B cell (primary cell): ENCODE data around the gene PPP2R2C. TPM values are rescaled to one million over a fixed set of nuclear protein-coding genes. Genes with fewer than 3 reads are reported as not detected.

Experiments used
- ATAC-seq: fragments of 200-7000 bp; cut with Tn5 transposase; one replicate; pipeline ENCODE4 v1.10.0; 2021; ENCODE audit warnings: low read depth, mild to moderate bottlenecking, moderate number of reproducible peaks, moderate library complexity
- CTCF ChIA-PET: fragments of 350-600 bp; sonication (Branson Sonifier 250); formaldehyde crosslinking; loops from one replicate; lab custom pipeline; 2021; ENCODE audit warnings: antibody characterized with exemption, inconsistent platforms; lab: Charles Lee
- POLR2A ChIA-PET: fragments of 350-600 bp; sonication (Branson Sonifier 250); formaldehyde crosslinking; loops from one replicate; lab custom pipeline; 2021; ENCODE audit warnings: antibody characterized with exemption; lab: Charles Lee
- DNase-seq: peaks from one replicate; pipeline ENCODE4 v3.0.0; 2013
- H2AFZ ChIP-seq: 2 replicates; pipeline ENCODE4 v1.6.1; 2012; ENCODE audit warnings: mild to moderate bottlenecking, low read depth, low read length; ENCODE audit not compliant: insufficient read depth, poor library complexity, severe bottlenecking
- H3K27ac ChIP-seq, 2 donors: 1 replicate in 1 of 2; 2 replicates in 1 of 2; pipeline ENCODE4 v1.5.1; 2012 to 2013; ENCODE audit warnings: low read length in 2 of 2, mild to moderate bottlenecking in 2 of 2, moderate library complexity in 1 of 2
- H3K27me3 ChIP-seq, 4 experiments: fragments of 200-600 bp in 1 of 4; sonication (generic) in 1 of 4; replicated peaks in 1 of 4; 1 replicate in 2 of 4; 2 replicates in 2 of 4; pipeline versions ENCODE4 v1.6.1 to v1.7.0; 2013 to 2016; ENCODE audit warnings: low read length in 3 of 4, mild to moderate bottlenecking in 2 of 4, mixed read lengths in 1 of 4, moderate library complexity in 1 of 4; ENCODE audit not compliant: insufficient read depth in 4 of 4, control insufficient read depth in 3 of 4; ENCODE audit errors: control extremely low read depth in 1 of 4
- H3K36me3 ChIP-seq, 2 experiments: replicated peaks in 1 of 2; 1 replicate in 1 of 2; 2 replicates in 1 of 2; pipeline versions ENCODE4 v1.6.1 to v1.7.1; 2013; ENCODE audit warnings: low read length in 1 of 2; ENCODE audit not compliant: insufficient read depth in 2 of 2, control insufficient read depth in 1 of 2; ENCODE audit errors: control extremely low read depth in 1 of 2, extremely low read depth in 1 of 2
- H3K4me1 ChIP-seq, 2 donors: fragments of 200-600 bp in 1 of 2; sonication (generic) in 1 of 2; 1 replicate in 1 of 2; 2 replicates in 1 of 2; pipeline versions ENCODE4 v1.5.1 to v1.6.1; 2013 to 2017; ENCODE audit warnings: low read length in 2 of 2; ENCODE audit not compliant: control insufficient read depth in 2 of 2, insufficient read depth in 2 of 2
- H3K4me2 ChIP-seq: replicated peaks from 2 replicates; pipeline ENCODE3; 2012; ENCODE audit warnings: mild to moderate bottlenecking, low read depth, low read length; ENCODE audit not compliant: poor library complexity, severe bottlenecking
- H3K4me3 ChIP-seq, 5 experiments: fragments of 200-600 bp in 1 of 5; sonication (generic) in 1 of 5; 1 replicate in 3 of 5; 2 replicates in 2 of 5; pipeline versions ENCODE4 v1.5.1 to v1.7.0; 2011 to 2016; ENCODE audit warnings: low read length in 4 of 5, mild to moderate bottlenecking in 4 of 5, low read depth in 2 of 5, control low read depth in 1 of 5, moderate library complexity in 1 of 5; ENCODE audit not compliant: insufficient read depth in 1 of 5; ENCODE audit errors: control extremely low read depth in 1 of 5, extremely low read depth in 1 of 5
- H3K79me2 ChIP-seq: fragments of 200-600 bp; sonication (generic); one replicate; pipeline ENCODE4 v1.6.0; 2016; ENCODE audit warnings: low read length; ENCODE audit not compliant: control insufficient read depth, insufficient read depth
- H3K9ac ChIP-seq: fragments of 200-600 bp; sonication (generic); 2 replicates; pipeline ENCODE4 v1.6.1; 2017; ENCODE audit warnings: mild to moderate bottlenecking, low read length, moderate library complexity
- H3K9me3 ChIP-seq, 3 donors: one replicate each; pipeline versions ENCODE4 v1.6.1 to v1.7.1; 2013; ENCODE audit warnings: low read length in 2 of 3; ENCODE audit not compliant: control insufficient read depth in 2 of 3, insufficient read depth in 1 of 3; ENCODE audit errors: control extremely low read depth in 1 of 3
- H4K20me1 ChIP-seq: 2 replicates; pipeline ENCODE4 v1.6.0; 2012; ENCODE audit warnings: mild to moderate bottlenecking, low read length; ENCODE audit not compliant: insufficient read depth, control insufficient read depth, poor library complexity, severe bottlenecking
- H3K27ac Mint-ChIP-seq: one replicate; pipeline ENCODE4 v1.8.0; 2021; ENCODE audit warnings: mixed read lengths
- H3K27me3 Mint-ChIP-seq: one replicate; pipeline ENCODE4 v1.8.0; 2021; ENCODE audit warnings: mixed read lengths
- H3K4me1 Mint-ChIP-seq: one replicate; pipeline ENCODE4 v1.8.0; 2021; ENCODE audit warnings: mixed read lengths
- H3K4me3 Mint-ChIP-seq: one replicate; pipeline ENCODE4 v1.8.0; 2021; ENCODE audit warnings: mixed read lengths
- H3K9me3 Mint-ChIP-seq: one replicate; pipeline ENCODE4 v1.8.0; 2022; ENCODE audit warnings: mixed read lengths; ENCODE audit not compliant: insufficient read depth
- CTCF ChIP-seq: fragments of 200-600 bp; IDR thresholded peaks from one replicate; pipeline ENCODE4 v1.8.0; 2022; ENCODE audit warnings: antibody characterized with exemption, mild to moderate bottlenecking
- EZH2 ChIP-seq: IDR thresholded peaks from 2 replicates; pipeline ENCODE4 v1.6.1; 2012; ENCODE audit warnings: borderline replicate concordance, low read depth, mild to moderate bottlenecking, moderate library complexity, low read length; ENCODE audit not compliant: insufficient read depth, poor library complexity, severe bottlenecking
- WGBS: methylation state at CpG from one replicate; pipeline ENCODE4 v1.1.5; 2013; ENCODE audit warnings: missing lambda C conversion rate; ENCODE audit not compliant: insufficient coverage; 5-methylcytosine and 5-hydroxymethylcytosine counted together
- intact Hi-C: fragments of 100-400 bp; cut with micrococcal nuclease; formaldehyde crosslinking; loops from one replicate; pipeline ENCODE4 v1.10.0; 2022
- polyA plus RNA-seq: library from polyadenylated mRNA; depleted of rRNA; stranded (reverse); fragments of >200 nt; gene quantifications from 2 replicates; pipeline ENCODE4 v1.2.3, GENCODE V29; 2012
- total RNA-seq, 2 donors: library from RNA; stranded (reverse); fragments of 120-200 nt in 1 of 2; gene quantifications; 1 replicate in 1 of 2; 2 replicates in 1 of 2; pipeline versions ENCODE4 v1.2.3 to v1.2.4, GENCODE V29; 2013 to 2022

PPP2R2C gene
- total and polyA plus RNA-seq, 2 donors (not counting 1 experiment from before 2014, with no cell fraction given), result not detected

GRCh38 chr4:6374575-6374974 lies 97.8 kb downstream of the PPP2R2C start:
- CTCF ChIA-PET, result no interaction called here
- TF ChIP-seq EZH2, result no peak
- TF ChIP-seq CTCF, result no peak

GRCh38 chr4:6373541-6374410 lies 98.6 kb downstream of the PPP2R2C start:
- Histone ChIP-seq H3K79me2 (no peaks in the 10 kb centered on the region), H3K4me1 (no peaks in the 10 kb centered on the region), H3K27me3 (no peaks in the 10 kb centered on the region), H4K20me1 (no peaks in the 10 kb centered on the region), H3K9me3 (peaks cover 0 to 10% (median 0%) of the 10 kb centered on the region in 3 donors), H2AFZ (no peak overlapping the region), H3K4me3 (no peak overlapping the region), H3K36me3 (no peaks in the 10 kb centered on the region), H3K27ac (no peak overlapping the region), H3K4me2 (no peak overlapping the region), H3K9ac (no peak overlapping the region)
- intact Hi-C loops, result no loop called here
- Mint-ChIP-seq H3K4me1 (no peaks in the 10 kb centered on the region), H3K4me3 (no peak overlapping the region), H3K27ac (no peak overlapping the region), H3K27me3 (peaks cover 12% of the 10 kb centered on the region), H3K9me3 (no peaks in the 10 kb centered on the region)
- POLR2A ChIA-PET, result no interaction called here
- 72% methylated on average over 5 of the region's 12 CpGs for WGBS
- CTCF ChIA-PET, result no interaction called here
- no peak for DNase-seq
- ATAC-seq, result no peak
- no peak for TF ChIP-seq CTCF

More at GRCh38 chr4:6374575-6374974, 97.8 kb downstream of the PPP2R2C start:
- no peaks in the 10 kb centered on the region for H3K9me3 Mint-ChIP-seq
- no peak for ATAC-seq
- H3K4me3 Mint-ChIP-seq, result no peak overlapping the region
- H3K27me3 ChIP-seq, result no peaks in the 10 kb centered on the region
- H2AFZ ChIP-seq, result no peak overlapping the region
- DNase-seq, result no peak
- no peak overlapping the region for H3K9ac ChIP-seq
- WGBS, result 95% methylated on average over 9 of the region's 10 CpGs
- peaks cover 12% of the 10 kb centered on the region for H3K27me3 Mint-ChIP-seq
- H3K4me1 ChIP-seq, result no peaks in the 10 kb centered on the region
- no peaks in the 10 kb centered on the region for H4K20me1 ChIP-seq
- intact Hi-C loops, result no loop called here
- H3K4me1 Mint-ChIP-seq, result no peaks in the 10 kb centered on the region
- no peak overlapping the region for H3K4me3 ChIP-seq
- POLR2A ChIA-PET, result no interaction called here
- H3K27ac ChIP-seq, result no peak overlapping the region
- H3K36me3 ChIP-seq, result no peaks in the 10 kb centered on the region
- H3K27ac Mint-ChIP-seq, result no peak overlapping the region
- no peaks in the 10 kb centered on the region for H3K79me2 ChIP-seq
- no peak overlapping the region for H3K4me2 ChIP-seq
- H3K9me3 ChIP-seq, result peaks cover 0 to 7% (median 0%) of the 10 kb centered on the region in 3 donors
